Activated CD4-positive, alpha-beta memory T cell treated with anti-CD3 and anti-CD28 coated beads for 36 hours (primary cell): Measurements from ENCODE around the gene CDH3. TPM values are rescaled to one million over a fixed set of nuclear protein-coding genes. Genes with fewer than 3 reads are reported as not detected.

Source experiments
- CTCF ChIA-PET: fragments of 350-600 bp; sonication (Branson Sonifier 250); formaldehyde crosslinking; loops from one replicate; lab custom pipeline; 2021; ENCODE audit warnings: antibody characterized with exemption, inconsistent platforms; lab: Charles Lee
- POLR2A ChIA-PET: fragments of 350-600 bp; sonication (Branson Sonifier 250); formaldehyde crosslinking; loops from one replicate; lab custom pipeline; 2021; ENCODE audit warnings: antibody characterized with exemption; lab: Charles Lee
- DNase-seq: peaks from one replicate; pipeline ENCODE4 v3.0.0-alpha.2; 2020
- H3K27ac Mint-ChIP-seq: one replicate; pipeline ENCODE4 v1.8.0; 2021; ENCODE audit warnings: mixed read lengths
- H3K27me3 Mint-ChIP-seq: one replicate; pipeline ENCODE4 v1.8.0; 2021; ENCODE audit warnings: mixed read lengths
- H3K36me3 Mint-ChIP-seq: one replicate; pipeline ENCODE4 v1.8.0; 2021; ENCODE audit warnings: mixed read lengths
- H3K4me1 Mint-ChIP-seq: one replicate; pipeline ENCODE4 v1.8.0; 2021; ENCODE audit warnings: low read depth, mixed read lengths
- H3K4me3 Mint-ChIP-seq: one replicate; pipeline ENCODE4 v1.8.0; 2021; ENCODE audit warnings: mild to moderate bottlenecking, mixed read lengths
- H3K9me3 Mint-ChIP-seq: one replicate; pipeline ENCODE4 v1.8.0; 2021; ENCODE audit warnings: mixed read lengths
- intact Hi-C: fragments of 100-400 bp; cut with micrococcal nuclease; formaldehyde crosslinking; loops from one replicate; pipeline ENCODE4 v1.15.1; 2023
- total RNA-seq, 2 experiments: library from RNA; stranded (reverse); gene quantifications; one replicate each; pipeline ENCODE4 v1.2.3, GENCODE V29; 2021

The CDH3 gene
- total RNA-seq: 1 to 10 TPM; 5.2 to 5.3 TPM

DNA sequence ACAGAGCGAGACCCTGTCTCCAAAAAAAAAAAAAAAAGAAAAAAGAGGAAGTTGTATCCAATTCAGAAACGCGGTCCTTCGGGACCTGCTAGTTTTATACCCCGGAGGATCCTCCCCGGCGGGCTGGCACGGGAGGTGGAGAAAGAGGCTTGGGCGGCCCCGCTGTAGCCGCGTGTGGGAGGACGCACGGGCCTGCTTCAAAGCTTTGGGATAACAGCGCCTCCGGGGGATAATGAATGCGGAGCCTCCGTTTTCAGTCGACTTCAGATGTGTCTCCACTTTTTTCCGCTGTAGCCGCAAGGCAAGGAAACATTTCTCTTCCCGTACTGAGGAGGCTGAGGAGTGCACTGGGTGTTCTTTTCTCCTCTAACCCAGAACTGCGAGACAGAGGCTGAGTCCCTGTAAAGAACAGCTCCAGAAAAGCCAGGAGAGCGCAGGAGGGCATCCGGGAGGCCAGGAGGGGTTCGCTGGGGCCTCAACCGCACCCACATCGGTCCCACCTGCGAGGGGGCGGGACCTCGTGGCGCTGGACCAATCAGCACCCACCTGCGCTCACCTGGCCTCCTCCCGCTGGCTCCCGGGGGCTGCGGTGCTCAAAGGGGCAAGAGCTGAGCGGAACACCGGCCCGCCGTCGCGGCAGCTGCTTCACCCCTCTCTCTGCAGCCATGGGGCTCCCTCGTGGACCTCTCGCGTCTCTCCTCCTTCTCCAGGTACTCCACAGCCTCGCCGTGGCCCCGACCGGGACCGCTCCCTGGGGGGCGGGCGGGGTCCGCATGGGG, at the start of gene CDH3:
CDH3 (plus strand) TSS at position 596 of the 779 bp plus-strand sequence; CDS start at position 666, 70 bp downstream.
- CTCF ChIA-PET: interaction anchor here (0.9 to 1.2 kb wide), 2 partner anchors 54 to 154 kb away, joined by 3 read pairs; no protein-coding TSS in a partner anchor
- Mint-ChIP-seq H3K4me1 (peaks cover 29% of the 10 kb centered on the region), H3K27me3 (peaks cover 58% of the 10 kb centered on the region), H3K36me3 (no peaks in the 10 kb centered on the region), H3K9me3 (no peaks in the 10 kb centered on the region), H3K4me3 (peak within 1 kb of the TSS; percentile 60), H3K27ac (no peak within 1 kb of the TSS)
- intact Hi-C loops: no loop called here
- POLR2A ChIA-PET: interaction anchor here (1.2 kb wide), 1 partner anchor 30 kb away, joined by 3 read pairs; no protein-coding TSS in a partner anchor
- DNase-seq: peak; percentile 40

DNA sequence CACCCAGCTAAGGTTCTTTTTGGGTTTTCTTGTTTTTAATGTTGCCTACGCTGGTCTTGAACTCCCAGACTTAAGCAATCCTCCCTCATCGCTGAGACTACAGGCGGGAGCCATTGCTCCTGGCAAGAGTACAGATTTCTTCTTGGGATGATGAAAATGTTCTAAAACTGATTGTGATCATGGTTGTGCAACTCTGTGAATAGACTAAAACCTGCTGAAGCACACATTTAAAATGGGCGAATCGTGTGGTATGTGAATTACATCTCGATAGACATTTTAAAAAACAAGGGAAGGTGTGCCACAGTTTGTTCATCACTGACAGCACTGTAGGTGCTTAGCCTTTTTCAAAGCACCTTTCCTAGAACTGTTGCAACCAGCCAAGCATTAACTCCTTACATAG, 48.8 kb upstream of the CDH3 start:
- peaks cover 7% of the 10 kb centered on the region for H3K9me3 Mint-ChIP-seq
- H3K4me3 Mint-ChIP-seq: no peak overlapping the region
- no peak for DNase-seq
- ChIA-PET POLR2A (interaction anchor here (0.6 kb wide), 1 partner anchor 45 kb away, joined by 4 read pairs; no protein-coding TSS in a partner anchor), CTCF (no interaction called here)
- H3K4me1 Mint-ChIP-seq: no peaks in the 10 kb centered on the region
- H3K27me3 Mint-ChIP-seq: no peaks in the 10 kb centered on the region
- H3K36me3 Mint-ChIP-seq: no peaks in the 10 kb centered on the region
- no peak overlapping the region for H3K27ac Mint-ChIP-seq
- intact Hi-C loops: no loop called here

DNA sequence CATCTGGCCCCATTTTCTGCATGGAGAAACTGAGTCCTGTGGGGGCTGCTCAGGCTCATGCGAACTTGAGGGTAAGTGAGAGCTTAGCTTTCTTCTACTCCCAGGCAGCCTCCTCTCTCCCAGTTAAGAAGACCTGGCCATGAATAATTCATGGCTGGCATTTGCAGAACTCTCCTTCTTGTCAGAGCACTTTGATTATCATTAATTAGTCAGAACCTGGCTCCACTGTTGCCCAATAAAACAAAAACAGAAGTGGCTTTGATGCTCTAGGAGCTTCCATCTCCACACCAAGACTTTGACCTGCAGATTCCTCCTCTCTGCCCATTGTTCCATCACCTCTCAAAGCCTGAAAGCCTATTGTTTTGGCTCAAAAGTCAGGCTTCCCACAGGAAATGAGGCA, 45.5 kb upstream of the CDH3 start:
- H3K27me3 Mint-ChIP-seq: no peaks in the 10 kb centered on the region
- H3K36me3 Mint-ChIP-seq: no peaks in the 10 kb centered on the region
- no peak for DNase-seq
- no peak overlapping the region for H3K4me3 Mint-ChIP-seq
- H3K27ac Mint-ChIP-seq: no peak overlapping the region
- ChIA-PET CTCF (interaction anchor here (1.2 to 3.1 kb wide), 3 partner anchors 9 to 79 kb away, joined by 3 to 11 read pairs (median 7); no protein-coding TSS in a partner anchor), POLR2A (no interaction called here)
- intact Hi-C loops: no loop called here
- no peaks in the 10 kb centered on the region for H3K4me1 Mint-ChIP-seq
- H3K9me3 Mint-ChIP-seq: no peaks in the 10 kb centered on the region

DNA sequence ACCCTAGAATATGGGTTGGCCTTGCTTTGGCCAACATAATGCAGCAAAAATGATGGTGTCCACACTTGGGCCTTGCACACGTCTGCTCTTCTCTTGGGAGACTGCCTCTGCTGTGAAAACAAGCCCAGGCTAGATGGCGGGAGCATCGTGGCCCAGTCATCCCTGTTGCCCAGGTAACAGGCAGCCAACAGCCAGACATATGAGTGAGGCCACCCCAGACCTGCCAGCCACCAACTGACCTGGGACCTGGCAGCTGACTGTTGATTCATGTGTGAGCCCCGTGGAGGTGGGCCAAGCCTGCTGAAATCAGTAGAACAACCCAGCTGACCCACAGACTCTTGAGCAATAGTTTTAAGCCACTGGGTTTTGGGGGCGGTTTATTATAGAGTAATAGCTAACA, 39.4 kb upstream of the CDH3 start:
- Mint-ChIP-seq H3K27ac (no peak overlapping the region), H3K36me3 (no peaks in the 10 kb centered on the region), H3K27me3 (no peaks in the 10 kb centered on the region), H3K4me1 (no peaks in the 10 kb centered on the region), H3K4me3 (no peak overlapping the region), H3K9me3 (no peaks in the 10 kb centered on the region)
- intact Hi-C loops: no loop called here
- CTCF ChIA-PET: interaction anchor here (1.5 to 2.6 kb wide), 2 partner anchors 15 to 195 kb away, joined by 4 to 12 read pairs; no protein-coding TSS in a partner anchor
- no peak for DNase-seq
- POLR2A ChIA-PET: interaction anchor here (1.2 kb wide), 1 partner anchor 16 kb away, joined by 3 read pairs; no protein-coding TSS in a partner anchor

DNA sequence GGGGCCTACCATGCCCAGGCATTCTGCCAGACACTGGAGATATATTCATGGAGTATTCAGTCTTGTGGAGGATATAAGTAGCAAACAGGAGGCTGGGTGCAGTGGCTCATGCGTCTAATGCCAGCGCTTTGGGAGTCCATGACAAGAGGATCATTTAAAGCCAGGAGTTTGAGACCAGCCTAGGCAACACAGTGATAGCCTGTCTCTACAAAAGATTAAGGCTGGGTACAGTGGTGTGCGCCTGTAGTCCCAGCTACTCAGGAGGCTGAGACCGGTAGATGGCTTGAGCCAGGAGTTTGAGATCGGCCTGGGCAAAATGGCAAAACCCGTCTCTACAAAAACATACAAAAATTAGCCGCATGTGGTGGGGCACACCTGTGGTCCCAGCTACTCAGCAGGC, 37.7 kb upstream of the CDH3 start:
- POLR2A ChIA-PET: no interaction called here
- CTCF ChIA-PET: interaction anchor here (0.9 to 1.1 kb wide), 2 partner anchors 17 to 193 kb away, joined by 3 read pairs; no protein-coding TSS in a partner anchor
- intact Hi-C loops: no loop called here
- H3K27ac Mint-ChIP-seq: no peak overlapping the region
- no peak overlapping the region for H3K4me3 Mint-ChIP-seq
- H3K27me3 Mint-ChIP-seq: no peaks in the 10 kb centered on the region
- no peak for DNase-seq
- H3K36me3 Mint-ChIP-seq: no peaks in the 10 kb centered on the region
- H3K4me1 Mint-ChIP-seq: no peaks in the 10 kb centered on the region
- H3K9me3 Mint-ChIP-seq: no peaks in the 10 kb centered on the region

DNA sequence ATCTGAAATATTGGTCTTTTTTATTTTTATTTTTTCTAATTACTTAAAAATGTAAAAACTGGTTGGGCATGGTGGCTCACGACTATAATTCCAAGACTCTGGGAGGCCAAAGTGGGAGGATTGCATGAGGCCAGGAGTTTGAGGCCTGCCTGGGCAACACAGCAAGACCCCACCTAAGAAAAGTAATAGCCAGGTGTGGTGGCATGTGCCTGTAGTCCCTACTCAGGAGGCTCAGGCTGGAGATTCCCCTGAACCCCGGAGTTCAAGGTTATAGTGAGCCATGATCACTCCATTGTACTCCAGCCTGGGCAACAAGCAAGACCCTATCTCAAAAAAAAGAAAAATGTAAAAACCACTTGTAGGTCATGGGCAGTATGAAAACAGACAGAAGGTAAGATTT, 36.8 kb upstream of the CDH3 start:
- peaks cover 4% of the 10 kb centered on the region for H3K9me3 Mint-ChIP-seq
- intact Hi-C loops: no loop called here
- H3K4me3 Mint-ChIP-seq: no peak overlapping the region
- H3K27ac Mint-ChIP-seq: no peak overlapping the region
- DNase-seq: no peak
- POLR2A ChIA-PET: interaction anchor here (0.6 kb wide), 1 partner anchor 339 kb away, joined by 4 read pairs; no protein-coding TSS in a partner anchor
- no peaks in the 10 kb centered on the region for H3K36me3 Mint-ChIP-seq
- no peaks in the 10 kb centered on the region for H3K4me1 Mint-ChIP-seq
- CTCF ChIA-PET: interaction anchor here (0.9 kb wide), 1 partner anchor 192 kb away, joined by 3 read pairs; no protein-coding TSS in a partner anchor
- no peaks in the 10 kb centered on the region for H3K27me3 Mint-ChIP-seq

DNA sequence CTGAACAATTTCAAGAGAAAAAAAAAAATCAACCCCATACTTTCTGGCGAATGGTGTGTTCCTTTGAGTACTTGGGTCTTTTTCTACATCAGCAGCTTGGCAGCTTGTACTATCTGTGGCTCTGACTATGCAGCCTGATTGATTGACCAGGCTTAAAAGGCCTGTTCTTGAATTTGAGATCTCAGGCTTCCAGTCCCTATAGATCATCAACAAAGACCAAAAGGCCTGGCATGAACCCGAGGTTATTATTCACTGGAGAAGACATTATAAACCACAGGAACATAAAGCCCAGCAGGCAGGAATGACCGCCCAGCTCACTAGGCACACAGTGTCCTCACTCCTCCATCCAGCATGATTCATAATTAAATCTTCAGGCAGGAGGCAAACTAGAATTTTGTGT, 32.1 kb upstream of the CDH3 start:
- no peak overlapping the region for H3K27ac Mint-ChIP-seq
- ChIA-PET POLR2A (no interaction called here), CTCF (interaction anchor here (0.8 to 1.1 kb wide), 2 partner anchors 92 to 99 kb away, joined by 3 read pairs; no protein-coding TSS in a partner anchor)
- DNase-seq: no peak
- H3K4me1 Mint-ChIP-seq: no peaks in the 10 kb centered on the region
- H3K27me3 Mint-ChIP-seq: no peaks in the 10 kb centered on the region
- intact Hi-C loops: no loop called here
- no peaks in the 10 kb centered on the region for H3K36me3 Mint-ChIP-seq
- H3K9me3 Mint-ChIP-seq: peaks cover 14% of the 10 kb centered on the region
- H3K4me3 Mint-ChIP-seq: no peak overlapping the region

DNA sequence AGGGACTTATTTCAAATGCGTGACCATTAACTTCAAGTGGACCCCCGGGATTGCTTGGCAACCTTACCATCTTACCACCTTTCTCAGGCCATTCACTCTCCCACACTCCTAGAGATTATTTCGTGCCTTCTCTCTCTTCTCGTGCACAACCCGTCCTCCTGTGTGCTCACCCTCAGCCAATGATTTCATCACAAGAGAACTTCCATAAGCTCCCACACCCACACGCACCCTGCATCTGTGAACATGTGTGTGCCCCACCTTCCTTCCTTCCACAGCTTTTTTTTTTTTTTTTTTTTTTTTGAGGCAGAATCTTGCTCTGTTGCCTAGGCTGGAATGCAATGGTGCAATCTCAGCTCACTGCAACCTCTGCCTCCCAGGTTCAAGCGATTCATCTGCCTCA, 27.4 kb upstream of the CDH3 start:
- H3K27me3 Mint-ChIP-seq: no peaks in the 10 kb centered on the region
- CTCF ChIA-PET: interaction anchor here (1.1 kb wide), 1 partner anchor 183 kb away, joined by 3 read pairs; no protein-coding TSS in a partner anchor
- H3K27ac Mint-ChIP-seq: no peak overlapping the region

DNA sequence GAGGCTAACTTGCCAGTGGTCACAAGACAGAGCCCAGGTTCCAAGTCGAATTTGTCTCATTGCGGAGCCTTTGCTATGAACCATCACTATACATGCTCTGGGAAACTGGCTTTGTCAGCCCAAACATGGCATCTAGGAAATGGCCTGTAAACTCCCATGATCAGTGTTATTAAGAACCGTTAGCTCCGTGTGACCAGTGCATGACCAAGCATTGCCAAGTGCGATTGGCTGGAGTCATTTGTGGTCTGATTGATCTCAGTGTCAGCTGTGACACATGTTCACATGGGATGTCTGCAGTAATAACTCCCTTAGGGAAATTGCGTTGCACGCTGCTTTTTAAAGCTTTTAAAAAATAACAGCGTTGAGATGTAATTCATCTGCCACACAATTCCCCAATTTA, 18.6 kb upstream of the CDH3 start:
- Mint-ChIP-seq H3K4me1 (no peaks in the 10 kb centered on the region), H3K27me3 (peaks cover 6% of the 10 kb centered on the region), H3K9me3 (peaks cover 3% of the 10 kb centered on the region), H3K27ac (no peak overlapping the region), H3K4me3 (no peak overlapping the region), H3K36me3 (no peaks in the 10 kb centered on the region)
- DNase-seq: no peak
- POLR2A ChIA-PET: no interaction called here
- CTCF ChIA-PET: no interaction called here
- intact Hi-C loops: no loop called here

More for the DNA sequence above, 27.4 kb upstream of the CDH3 start:
- Mint-ChIP-seq H3K4me3 (no peak overlapping the region), H3K4me1 (no peaks in the 10 kb centered on the region), H3K9me3 (peaks cover 15% of the 10 kb centered on the region), H3K36me3 (no peaks in the 10 kb centered on the region)
- no peak for DNase-seq
- POLR2A ChIA-PET: no interaction called here
- intact Hi-C loops: no loop called here

DNA sequence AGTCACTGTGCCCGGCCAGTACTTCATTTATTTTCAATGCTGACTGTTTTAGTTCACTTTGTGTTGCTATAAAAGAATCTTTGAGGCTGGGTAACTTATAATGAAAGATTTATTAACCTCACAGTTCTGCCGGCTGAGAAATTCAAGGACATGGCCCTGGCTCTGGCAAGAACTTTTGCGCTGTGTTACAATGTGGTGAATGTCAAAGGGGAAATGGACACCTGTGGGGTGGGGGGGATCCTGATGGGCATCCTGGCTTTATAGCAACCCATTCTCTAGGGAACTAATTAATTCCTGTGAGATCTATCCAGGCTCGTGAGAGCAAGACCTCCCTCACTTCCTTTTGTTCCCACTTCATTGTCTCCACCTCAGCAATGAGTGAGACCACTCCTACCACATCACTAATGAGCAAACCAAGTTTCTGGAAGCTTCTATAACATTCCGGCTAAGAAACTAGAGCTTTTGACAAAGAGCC, 17.1 kb upstream of the CDH3 start:
- H3K27me3 Mint-ChIP-seq: peaks cover 6% of the 10 kb centered on the region
- H3K4me3 Mint-ChIP-seq: no peak overlapping the region
- ChIA-PET POLR2A (interaction anchor here (1.1 kb wide), 1 partner anchor 9 kb away, joined by 3 read pairs; no protein-coding TSS in a partner anchor), CTCF (interaction anchor here (1.0 kb wide), 1 partner anchor 37 kb away, joined by 3 read pairs; no protein-coding TSS in a partner anchor)
- intact Hi-C loops: no loop called here
- no peak overlapping the region for H3K27ac Mint-ChIP-seq
- no peaks in the 10 kb centered on the region for H3K9me3 Mint-ChIP-seq
- H3K36me3 Mint-ChIP-seq: no peaks in the 10 kb centered on the region
- no peaks in the 10 kb centered on the region for H3K4me1 Mint-ChIP-seq
- no peak for DNase-seq

DNA sequence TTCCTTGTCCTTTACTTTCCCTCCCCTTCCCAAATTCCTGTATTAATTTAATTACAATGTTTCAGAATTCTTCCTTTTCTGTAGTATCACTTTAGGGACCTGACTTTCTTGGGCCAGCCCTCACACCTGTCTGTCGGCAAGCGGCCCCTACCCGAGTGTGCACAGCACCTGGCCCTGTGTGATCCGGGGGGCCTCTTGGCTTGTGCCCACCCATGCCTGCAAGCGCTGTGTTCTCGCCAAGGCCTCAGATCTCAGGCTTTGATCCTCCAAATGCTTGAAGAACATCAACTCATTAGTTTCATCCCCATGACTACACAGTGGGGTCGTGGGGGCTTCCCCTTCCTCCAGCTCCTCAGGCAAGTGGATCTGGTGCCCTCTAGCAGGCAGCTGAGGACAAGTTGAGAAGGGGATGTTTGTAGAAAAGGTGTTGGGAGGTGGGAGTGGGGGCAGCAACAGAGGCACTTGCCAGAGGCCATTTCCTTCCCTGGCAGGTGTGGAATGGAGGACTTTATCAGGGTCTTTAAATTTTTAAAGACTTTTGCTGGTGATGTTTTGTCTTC, 15.7 kb upstream of the CDH3 start:
- Mint-ChIP-seq H3K36me3 (no peaks in the 10 kb centered on the region), H3K27ac (no peak overlapping the region), H3K9me3 (no peaks in the 10 kb centered on the region), H3K4me3 (no peak overlapping the region), H3K27me3 (peaks cover 6% of the 10 kb centered on the region), H3K4me1 (no peaks in the 10 kb centered on the region)
- DNase-seq: no peak
- ChIA-PET POLR2A (no interaction called here), CTCF (interaction anchor here (0.9 kb wide), 1 partner anchor 41 kb away, joined by 3 read pairs; no protein-coding TSS in a partner anchor)
- intact Hi-C loops: no loop called here

DNA sequence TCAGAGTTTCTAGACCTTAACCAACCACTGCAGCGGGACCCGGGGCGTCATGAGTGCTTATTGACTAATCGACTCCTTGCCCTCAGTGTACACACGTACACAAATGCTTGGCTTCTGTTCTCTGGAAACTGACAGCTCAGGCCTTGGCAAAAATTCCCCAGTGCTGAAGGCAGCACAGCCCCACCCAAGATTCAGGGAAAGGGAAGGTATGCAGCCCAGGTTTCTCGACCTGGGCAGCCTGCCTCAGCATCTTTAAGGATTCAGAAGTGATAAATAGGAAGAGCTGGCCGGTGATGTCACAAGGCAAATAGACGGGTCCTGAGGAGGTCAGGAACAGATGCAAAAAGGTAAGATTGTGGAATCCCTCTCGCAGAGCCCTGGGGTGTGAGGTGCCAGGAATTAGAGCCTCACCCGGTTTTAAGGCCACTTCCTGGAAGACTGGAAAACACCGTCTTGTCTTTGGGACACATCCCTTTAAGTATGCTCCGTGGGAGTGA, 9.0 kb upstream of the CDH3 start:
- ChIA-PET CTCF (no interaction called here), POLR2A (no interaction called here)
- Mint-ChIP-seq H3K4me3 (no peak overlapping the region), H3K9me3 (no peaks in the 10 kb centered on the region), H3K27me3 (peaks cover 4% of the 10 kb centered on the region), H3K4me1 (peaks cover 4% of the 10 kb centered on the region), H3K27ac (no peak overlapping the region), H3K36me3 (no peaks in the 10 kb centered on the region)
- DNase-seq: no peak
- intact Hi-C loops: no loop called here
